H9 (cell line): ENCODE results near the gene STK25. TPM values are rescaled to one million over a fixed set of nuclear protein-coding genes. Genes with fewer than 3 reads are reported as not detected.

Experiments
- DNase-seq: peaks from one replicate; pipeline ENCODE4 v3.0.0-alpha.2; 2017
- H2AFZ ChIP-seq: one replicate; pipeline ENCODE4 v1.6.1; 2013; ENCODE audit warnings: mild to moderate bottlenecking, low read length, control low read depth, moderate library complexity
- H2AK5ac ChIP-seq: 2 replicates; pipeline ENCODE4 v1.6.1; 2013; ENCODE audit warnings: low read length, control low read depth, mixed read lengths; ENCODE audit not compliant: insufficient read length
- H2BK120ac ChIP-seq: one replicate; pipeline ENCODE4 v1.6.1; 2013; ENCODE audit warnings: low read depth, mild to moderate bottlenecking, low read length, control low read depth, inconsistent platforms; ENCODE audit not compliant: poor library complexity, severe bottlenecking
- H2BK12ac ChIP-seq: 2 replicates; pipeline ENCODE4 v1.6.1; 2013; ENCODE audit warnings: low read length, control low read depth, mixed read lengths, low read depth; ENCODE audit not compliant: insufficient read length
- H2BK15ac ChIP-seq: 2 replicates; pipeline ENCODE4 v1.6.1; 2013; ENCODE audit warnings: low read depth, low read length, control low read depth
- H2BK20ac ChIP-seq: one replicate; pipeline ENCODE4 v1.6.1; 2013; ENCODE audit warnings: low read depth, mild to moderate bottlenecking, low read length, control low read depth, inconsistent platforms; ENCODE audit not compliant: poor library complexity, severe bottlenecking
- H2BK5ac ChIP-seq: 2 replicates; pipeline ENCODE4 v1.6.1; 2013; ENCODE audit warnings: low read length, control low read depth, mixed read lengths; ENCODE audit not compliant: insufficient read length
- H3K14ac ChIP-seq: 2 replicates; pipeline ENCODE4 v1.6.1; 2013; ENCODE audit warnings: low read length, control low read depth; ENCODE audit not compliant: insufficient read depth
- H3K18ac ChIP-seq: 2 replicates; pipeline ENCODE4 v1.6.1; 2013; ENCODE audit warnings: low read depth, mild to moderate bottlenecking, mixed read lengths, low read length, control low read depth; ENCODE audit not compliant: insufficient read length
- H3K23ac ChIP-seq: 2 replicates; pipeline ENCODE4 v1.6.1; 2013; ENCODE audit warnings: low read length, control low read depth, mixed read lengths, low read depth; ENCODE audit not compliant: insufficient read length
- H3K23me2 ChIP-seq: 2 replicates; pipeline ENCODE4 v1.6.1; 2013; ENCODE audit warnings: low read depth, mild to moderate bottlenecking, mixed read lengths, low read length, control low read depth; ENCODE audit not compliant: insufficient read length, poor library complexity, severe bottlenecking
- H3K27ac ChIP-seq: 2 replicates; pipeline ENCODE4 v1.5.1; 2013; ENCODE audit warnings: low read length, control low read depth, mixed read lengths, low read depth; ENCODE audit not compliant: insufficient read length
- H3K27me3 ChIP-seq: 2 replicates; pipeline ENCODE4 v1.6.1; 2013; ENCODE audit warnings: low read length, control low read depth, inconsistent platforms; ENCODE audit not compliant: insufficient read depth
- H3K4ac ChIP-seq: 2 replicates; pipeline ENCODE4 v1.6.1; 2013; ENCODE audit warnings: low read depth, mild to moderate bottlenecking, control low read depth, inconsistent platforms, low read length, moderate library complexity
- H3K4me1 ChIP-seq: 2 replicates; pipeline ENCODE4 v1.6.1; 2013; ENCODE audit warnings: low read length, control low read depth, inconsistent platforms; ENCODE audit not compliant: insufficient read depth
- H3K4me2 ChIP-seq: 2 replicates; pipeline ENCODE4 v1.6.1; 2013; ENCODE audit warnings: low read length, control low read depth, mixed read lengths; ENCODE audit not compliant: insufficient read length, insufficient read depth
- H3K56ac ChIP-seq: 2 replicates; pipeline ENCODE4 v1.6.1; 2013; ENCODE audit warnings: low read depth, mild to moderate bottlenecking, mixed read lengths, low read length, control low read depth; ENCODE audit not compliant: insufficient read length
- H3K79me1 ChIP-seq: 2 replicates; pipeline ENCODE4 v1.6.1; 2013; ENCODE audit warnings: low read depth, mild to moderate bottlenecking, moderate library complexity, low read length, control low read depth, inconsistent platforms; ENCODE audit not compliant: insufficient read depth, poor library complexity, severe bottlenecking
- H3K79me2 ChIP-seq: 2 replicates; pipeline ENCODE4 v1.6.1; 2013; ENCODE audit warnings: low read length, control low read depth, inconsistent platforms; ENCODE audit not compliant: insufficient read depth
- H3K9ac ChIP-seq: 2 replicates; pipeline ENCODE4 v1.6.1; 2013; ENCODE audit warnings: low read length, control low read depth, mixed read lengths; ENCODE audit not compliant: insufficient read length; ENCODE audit errors: extremely low read depth
- H3K9me3 ChIP-seq: one replicate; pipeline ENCODE4 v1.6.1; 2013; ENCODE audit warnings: low read depth, low read length, inconsistent platforms; ENCODE audit not compliant: control insufficient read depth
- H3T11ph ChIP-seq: one replicate; pipeline ENCODE4 v1.6.1; 2013; ENCODE audit warnings: mild to moderate bottlenecking, low read length, control low read depth, inconsistent platforms
- H4K20me1 ChIP-seq: one replicate; pipeline ENCODE4 v1.6.1; 2013; ENCODE audit not compliant: control insufficient read depth, insufficient read length, insufficient read depth
- H4K5ac ChIP-seq: 2 replicates; pipeline ENCODE4 v1.6.1; 2013; ENCODE audit warnings: low read depth, mild to moderate bottlenecking, mixed read lengths, low read length, control low read depth; ENCODE audit not compliant: insufficient read length
- H4K8ac ChIP-seq: replicated peaks from 2 replicates; pipeline ENCODE4 v1.6.1; 2013; ENCODE audit warnings: low read length, control low read depth, mixed read lengths, low read depth; ENCODE audit not compliant: insufficient read length
- H4K91ac ChIP-seq: 2 replicates; pipeline ENCODE4 v1.6.1; 2013; ENCODE audit warnings: low read depth, mild to moderate bottlenecking, moderate library complexity, mixed read lengths, low read length, control low read depth; ENCODE audit not compliant: insufficient read length
- H3K27ac Mint-ChIP-seq, 3 experiments: 2 replicates in 2 of 3; 3 replicates in 1 of 3; pipeline ENCODE4 v1.8.0; 2020 to 2021; ENCODE audit warnings: mixed read lengths in 3 of 3, mild to moderate bottlenecking in 1 of 3, moderate library complexity in 1 of 3
- H3K27me3 Mint-ChIP-seq: 2 replicates; pipeline ENCODE4 v1.8.0; 2021; ENCODE audit warnings: low read depth, mild to moderate bottlenecking, moderate library complexity, mixed read lengths
- H3K36me3 Mint-ChIP-seq, 3 experiments: 2 replicates in 2 of 3; 3 replicates in 1 of 3; pipeline ENCODE4 v1.8.0; 2020 to 2021; ENCODE audit warnings: low read depth in 3 of 3, mixed read lengths in 3 of 3; ENCODE audit not compliant: insufficient read depth in 1 of 3
- H3K4me1 Mint-ChIP-seq, 2 experiments: 2 replicates each; pipeline ENCODE4 v1.8.0; 2020; ENCODE audit warnings: mixed read lengths in 2 of 2
- H3K4me3 Mint-ChIP-seq, 2 experiments: 2 replicates in 1 of 2; 3 replicates in 1 of 2; pipeline ENCODE4 v1.8.0; 2020 to 2021; ENCODE audit warnings: mild to moderate bottlenecking in 2 of 2, mixed read lengths in 2 of 2, moderate library complexity in 1 of 2
- H3K9me3 Mint-ChIP-seq, 2 experiments: 2 replicates in 1 of 2; 3 replicates in 1 of 2; pipeline ENCODE4 v1.8.0; 2020; ENCODE audit warnings: mild to moderate bottlenecking in 2 of 2, mixed read lengths in 2 of 2, moderate library complexity in 1 of 2
- WGBS: extraction: QIAGEN DNeasy Blood & Tissue Kit; methylation state at CpG from one replicate; pipeline ENCODE4 v1.1.7; 2013; ENCODE audit warnings: missing lambda C conversion rate, low lambda C conversion rate, mixed read lengths; ENCODE audit not compliant: insufficient read length; ENCODE audit errors: extremely low coverage; 5-methylcytosine and 5-hydroxymethylcytosine counted together
- total RNA-seq: library from RNA; stranded (reverse); gene quantifications from 2 replicates; pipeline ENCODE4 v1.2.1, GENCODE V29; 2021
- TF ChIP-seq, protein P1 (sequence below): fragments of 200-600 bp; sonication (generic); conservative IDR thresholded peaks from 3 replicates; pipeline ENCODE4 v1.8.0; 2021; ENCODE audit warnings: antibody characterized with exemption, mild to moderate bottlenecking

Gene STK25
- total RNA-seq, 1 experiment from 2014 or later = 189 TPM

DNA sequence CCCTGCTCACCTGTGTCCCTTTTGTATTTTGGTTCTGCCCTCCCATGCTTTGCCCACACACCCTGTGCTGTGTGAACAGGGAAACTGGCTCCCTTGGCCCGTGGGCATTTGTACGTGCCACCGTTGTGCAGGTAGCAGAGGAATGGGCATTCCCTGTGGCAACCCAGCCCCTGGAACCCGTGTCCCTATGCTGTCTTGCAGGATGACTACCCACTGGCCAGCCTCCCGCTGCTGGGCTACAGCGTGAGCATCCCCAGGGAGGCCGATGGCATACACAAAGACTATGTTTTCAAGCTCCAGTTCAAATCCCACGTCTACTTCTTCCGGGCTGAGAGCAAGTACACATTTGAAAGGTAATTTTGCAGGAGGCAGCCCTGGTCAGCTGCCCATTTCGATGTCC is 15.3 kb downstream of the STK25 start:
- H4K8ac ChIP-seq = no peak overlapping the region
- H2BK15ac ChIP-seq = no peak overlapping the region
- H3K27me3 ChIP-seq = no peaks in the 10 kb centered on the region
- H3K36me3 Mint-ChIP-seq = peaks cover 19 to 43% (median 39%) of the 10 kb centered on the region in 3 experiments; a peak in 6 of 7 replicates
- H3K27ac Mint-ChIP-seq = no peak overlapping the region
- H3K79me2 ChIP-seq = no peaks in the 10 kb centered on the region
- no peak overlapping the region for H3K56ac ChIP-seq
- H2BK5ac ChIP-seq = no peak overlapping the region
- no peaks in the 10 kb centered on the region for H3K9me3 ChIP-seq
- no peak overlapping the region for H4K5ac ChIP-seq
- no peak overlapping the region for H2BK20ac ChIP-seq
- no peak overlapping the region for H3K4me2 ChIP-seq
- no peak overlapping the region for H3K27ac ChIP-seq
- H2AK5ac ChIP-seq = no peak overlapping the region
- WGBS = no CpG with 5 or more reads among the region's 10 CpGs
- no peak overlapping the region for H3T11ph ChIP-seq
- no peak overlapping the region for H3K23ac ChIP-seq
- DNase-seq = no peak
- no peak overlapping the region for H2AFZ ChIP-seq
- no peak overlapping the region for H3K9ac ChIP-seq
- no peaks in the 10 kb centered on the region for H3K79me1 ChIP-seq
- TF ChIP-seq, protein P1, sequence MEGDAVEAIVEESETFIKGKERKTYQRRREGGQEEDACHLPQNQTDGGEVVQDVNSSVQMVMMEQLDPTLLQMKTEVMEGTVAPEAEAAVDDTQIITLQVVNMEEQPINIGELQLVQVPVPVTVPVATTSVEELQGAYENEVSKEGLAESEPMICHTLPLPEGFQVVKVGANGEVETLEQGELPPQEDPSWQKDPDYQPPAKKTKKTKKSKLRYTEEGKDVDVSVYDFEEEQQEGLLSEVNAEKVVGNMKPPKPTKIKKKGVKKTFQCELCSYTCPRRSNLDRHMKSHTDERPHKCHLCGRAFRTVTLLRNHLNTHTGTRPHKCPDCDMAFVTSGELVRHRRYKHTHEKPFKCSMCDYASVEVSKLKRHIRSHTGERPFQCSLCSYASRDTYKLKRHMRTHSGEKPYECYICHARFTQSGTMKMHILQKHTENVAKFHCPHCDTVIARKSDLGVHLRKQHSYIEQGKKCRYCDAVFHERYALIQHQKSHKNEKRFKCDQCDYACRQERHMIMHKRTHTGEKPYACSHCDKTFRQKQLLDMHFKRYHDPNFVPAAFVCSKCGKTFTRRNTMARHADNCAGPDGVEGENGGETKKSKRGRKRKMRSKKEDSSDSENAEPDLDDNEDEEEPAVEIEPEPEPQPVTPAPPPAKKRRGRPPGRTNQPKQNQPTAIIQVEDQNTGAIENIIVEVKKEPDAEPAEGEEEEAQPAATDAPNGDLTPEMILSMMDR = no peak
- no peak overlapping the region for H3K14ac ChIP-seq
- H3K4me1 Mint-ChIP-seq = peaks cover 2 to 3% of the 10 kb centered on the region in 2 experiments; a peak in 2 of 4 replicates
- H3K27me3 Mint-ChIP-seq = peaks cover 5% of the 10 kb centered on the region
- no peaks in the 10 kb centered on the region for H4K20me1 ChIP-seq
- no peaks in the 10 kb centered on the region for H3K9me3 Mint-ChIP-seq
- H3K4ac ChIP-seq = no peak overlapping the region
- no peak overlapping the region for H4K91ac ChIP-seq
- no peak overlapping the region for H2BK12ac ChIP-seq
- H3K18ac ChIP-seq = no peak overlapping the region
- no peaks in the 10 kb centered on the region for H3K4me1 ChIP-seq
- H2BK120ac ChIP-seq = no peak overlapping the region
- H3K4me3 Mint-ChIP-seq = no peak overlapping the region
- H3K23me2 ChIP-seq = no peaks in the 10 kb centered on the region
